T47D (cell line): ENCODE measurements around the gene PGS1.

Source experiments
- DNase-seq, 2 experiments: peaks; one replicate each; pipeline versions ENCODE4 v3.0.0 to v3.0.0-alpha.2; 2011 to 2012; ENCODE audit warnings: low read depth in 1 of 2, low spot score in 1 of 2
- JUND ChIP-seq: IDR thresholded peaks from 2 replicates; pipeline ENCODE4 v1.6.1; 2012; ENCODE audit warnings: low read depth
- in situ Hi-C: cut with HindIII; loops from 2 replicates; pipeline ENCODE4 v1.10.0; 2016; ENCODE audit warnings: low sequenced_read_pairs, low pct_unique_long_range_greater_than_20kb

PGS1 gene

GRCh38 chr17:78374631-78375274 lies 3.7 kb upstream of the PGS1 start:
- no peak for TF ChIP-seq JUND
- in situ Hi-C loops = no loop called here
- DNase-seq = no peak

GRCh38 chr17:78375401-78376151 lies 2.9 kb upstream of the PGS1 start:
- in situ Hi-C loops = no loop called here
- no peak for TF ChIP-seq JUND
- DNase-seq = no peak

- TF ChIP-seq JUND = no peak
- in situ Hi-C loops = no loop called here
- no peak for DNase-seq
Observed at GRCh38 chr17:78376161-78376560, 2.3 kb upstream of the PGS1 start.

GRCh38 chr17:78377858-78378224 lies 608 bp upstream of the PGS1 start:
- TF ChIP-seq JUND = no peak
- in situ Hi-C loops = no loop called here
- no peak for DNase-seq

- no peak for DNase-seq
- TF ChIP-seq JUND = no peak
- in situ Hi-C loops = no loop called here
Observed at GRCh38 chr17:78379131-78379491, 662 bp downstream of the PGS1 start.

- no peak for DNase-seq
- TF ChIP-seq JUND = no peak
- in situ Hi-C loops = no loop called here
Observed at GRCh38 chr17:78380370-78380769, 1.9 kb downstream of the PGS1 start.

- in situ Hi-C loops = no loop called here
- no peak for TF ChIP-seq JUND
- no peak for DNase-seq
Observed at GRCh38 chr17:78381601-78382232, 3.3 kb downstream of the PGS1 start.

- DNase-seq = no peak
- TF ChIP-seq JUND = no peak
- in situ Hi-C loops = no loop called here
Observed at GRCh38 chr17:78383725-78384471, 5.4 kb downstream of the PGS1 start.

GRCh38 chr17:78384479-78385175 lies 6.2 kb downstream of the PGS1 start:
- in situ Hi-C loops = no loop called here
- TF ChIP-seq JUND = no peak
- DNase-seq = no peak

GRCh38 chr17:78387977-78388941 lies 9.8 kb downstream of the PGS1 start:
- TF ChIP-seq JUND = no peak

GRCh38 chr17:78390241-78391050 lies 12.0 kb downstream of the PGS1 start:
- no peak for DNase-seq
- TF ChIP-seq JUND = no peak
- in situ Hi-C loops = no loop called here

More at GRCh38 chr17:78387977-78388941, 9.8 kb downstream of the PGS1 start:
- in situ Hi-C loops = no loop called here
- DNase-seq = no peak
